OCI-LY7 (cell line): ENCODE results near the gene ABR. TPM values are rescaled to one million over a fixed set of nuclear protein-coding genes. Genes with fewer than 3 reads are reported as not detected.

Experiments
- BruUV-seq: library from RNA; stranded (reverse); fragments of 400-500 nt; replicated peaks from 2 replicates; lab custom pipeline; 2021; lab: Mats Ljungman, UMichigan
- CTCF ChIA-PET: fragments of 300-600 bp; sonication (Branson Sonifier 250); formaldehyde crosslinking; loops from one replicate; lab custom pipeline; 2022; ENCODE audit warnings: antibody characterized with exemption; ENCODE audit not compliant: unreplicated experiment; lab: Charles Lee
- POLR2A ChIA-PET: fragments of 300-600 bp; sonication (Branson Sonifier 250); formaldehyde crosslinking; loops from one replicate; lab custom pipeline; 2022; ENCODE audit warnings: antibody characterized with exemption; lab: Charles Lee
- DNase-seq: peaks from one replicate; pipeline ENCODE4 v3.0.0-alpha.2; 2015; ENCODE audit warnings: low spot score
- H2AFZ ChIP-seq: fragments of 200-600 bp; sonication (generic), shearing (Covaris generic); 2 replicates; pipeline ENCODE4 v1.6.1; 2014; ENCODE audit warnings: mild to moderate bottlenecking, antibody characterized with exemption, low read length, moderate library complexity
- H3K27ac ChIP-seq: fragments of 200-600 bp; sonication (generic); 2 replicates; pipeline ENCODE4 v1.5.1; 2014; ENCODE audit warnings: mixed run types, low read depth, mild to moderate bottlenecking, moderate library complexity, low read length, inconsistent platforms; ENCODE audit not compliant: poor library complexity, severe bottlenecking
- H3K36me3 ChIP-seq: fragments of 200-600 bp; sonication (generic); 2 replicates; pipeline ENCODE4 v1.6.1; 2014; ENCODE audit warnings: mild to moderate bottlenecking, antibody characterized with exemption, low read length, moderate library complexity, mixed read lengths; ENCODE audit not compliant: insufficient read depth
- H3K4me1 ChIP-seq: fragments of 200-600 bp; sonication (generic); 2 replicates; pipeline ENCODE4 v1.5.1; 2014; ENCODE audit warnings: mild to moderate bottlenecking, low read length; ENCODE audit not compliant: insufficient read depth, poor library complexity, severe bottlenecking
- H3K4me2 ChIP-seq: fragments of 200-600 bp; sonication (generic); 2 replicates; pipeline ENCODE4 v1.6.1; 2014; ENCODE audit warnings: mild to moderate bottlenecking, low read length
- H3K4me3 ChIP-seq: fragments of 200-600 bp; sonication (generic); 2 replicates; pipeline ENCODE4 v1.5.1; 2014; ENCODE audit warnings: mild to moderate bottlenecking, low read depth, low read length; ENCODE audit not compliant: poor library complexity, severe bottlenecking
- H3K79me2 ChIP-seq: fragments of 200-600 bp; sonication (generic); 2 replicates; pipeline ENCODE4 v1.6.1; 2016; ENCODE audit warnings: low read depth, mild to moderate bottlenecking, low read length, moderate library complexity, mixed read lengths; ENCODE audit not compliant: insufficient read depth
- H3K9me2 ChIP-seq: fragments of 200-600 bp; sonication (generic); 2 replicates; pipeline ENCODE4 v1.6.1; 2016; ENCODE audit warnings: mild to moderate bottlenecking, low read length, mixed read lengths; ENCODE audit not compliant: insufficient read depth
- H3K9me3 ChIP-seq: fragments of 200-600 bp; sonication (generic); 2 replicates; pipeline ENCODE4 v1.6.1; 2014; ENCODE audit warnings: mild to moderate bottlenecking, mixed run types, low read length, mixed read lengths
- H4K20me1 ChIP-seq: fragments of 200-600 bp; sonication (generic); 2 replicates; pipeline ENCODE4 v1.6.1; 2014; ENCODE audit warnings: mild to moderate bottlenecking, antibody characterized with exemption, low read length, moderate library complexity, mixed read lengths; ENCODE audit not compliant: insufficient read depth
- CTCF ChIP-seq: fragments of 200-600 bp; sonication (generic); conservative IDR thresholded peaks from 2 replicates; pipeline ENCODE4 v1.5.1; 2014; ENCODE audit warnings: mild to moderate bottlenecking, antibody characterized with exemption, low read length, moderate library complexity, mixed read lengths
- EZH2phosphoT487 ChIP-seq: fragments of 200-600 bp; sonication (generic); IDR thresholded peaks from 2 replicates; pipeline ENCODE4 v1.6.1; 2018; ENCODE audit warnings: low read depth, borderline replicate concordance, mild to moderate bottlenecking, mixed run types, antibody characterized with exemption, low read length, moderate library complexity, mixed read lengths
- intact Hi-C: fragments of 100-400 bp; cut with micrococcal nuclease; formaldehyde crosslinking; loops from one replicate; pipeline ENCODE4 v1.10.0; 2022; ENCODE audit not compliant: unreplicated experiment
- total RNA-seq, 2 experiments: library from RNA; depleted of rRNA in 1 of 2; stranded (reverse); fragments of >200 nt in 1 of 2; shearing (Covaris generic) in 1 of 2; gene quantifications; 2 replicates each; pipeline ENCODE4 v1.2.3, GENCODE V29; 2014 to 2022

The ABR gene
- total RNA-seq, 2 experiments from 2014 or later: 164 to 181 TPM

GRCh38 chr17:1168533-1169220 lies 11.1 kb downstream of the ABR start:
- H3K9me3 ChIP-seq: no peaks in the 10 kb centered on the region
- peaks cover 64% of the 10 kb centered on the region for H3K79me2 ChIP-seq
- ChIA-PET CTCF (no interaction called here), POLR2A (interaction anchor here (0.6 kb wide), 2 partner anchors 16 to 671 kb away, joined by 3 to 8 read pairs; no protein-coding TSS in a partner anchor)
- H2AFZ ChIP-seq: no peak overlapping the region
- H3K27ac ChIP-seq: no peak overlapping the region
- no peak for TF ChIP-seq CTCF
- no peak for TF ChIP-seq EZH2phosphoT487
- no peak overlapping the region for H3K4me3 ChIP-seq
- H4K20me1 ChIP-seq: peaks cover 5% of the 10 kb centered on the region; the same call in 1 of the 2 replicates
- no TSS peak for BruUV-seq
- intact Hi-C loops: loop anchor here (5.0 kb wide), 1 partner anchor 46 kb away; no protein-coding TSS in a partner anchor
- no peak for DNase-seq
- no peak overlapping the region for H3K4me2 ChIP-seq
- H3K4me1 ChIP-seq: peaks cover 15% of the 10 kb centered on the region
- peaks cover 13% of the 10 kb centered on the region for H3K36me3 ChIP-seq
- no peaks in the 10 kb centered on the region for H3K9me2 ChIP-seq

GRCh38 chr17:1166276-1166675 lies 13.5 kb downstream of the ABR start:
- peaks cover 15% of the 10 kb centered on the region for H3K4me1 ChIP-seq
- peaks cover 13% of the 10 kb centered on the region for H3K36me3 ChIP-seq
- no peaks in the 10 kb centered on the region for H3K9me3 ChIP-seq
- intact Hi-C loops: loop anchor here (5.0 kb wide), 1 partner anchor 44 kb away; no protein-coding TSS in a partner anchor
- H2AFZ ChIP-seq: no peak overlapping the region
- no TSS peak for BruUV-seq
- no peak for DNase-seq
- TF ChIP-seq EZH2phosphoT487 (no peak), CTCF (no peak)
- peaks cover 5% of the 10 kb centered on the region; the same call in 1 of the 2 replicates for H4K20me1 ChIP-seq
- H3K4me3 ChIP-seq: no peak overlapping the region
- no peak overlapping the region for H3K27ac ChIP-seq
- POLR2A ChIA-PET: interaction anchor here (0.6 to 1.0 kb wide), 2 partner anchors 15 to 354 kb away, joined by 3 to 5 read pairs; no protein-coding TSS in a partner anchor
- no peak overlapping the region for H3K4me2 ChIP-seq
- H3K79me2 ChIP-seq: peaks cover 70% of the 10 kb centered on the region
- H3K9me2 ChIP-seq: no peaks in the 10 kb centered on the region
- CTCF ChIA-PET: no interaction called here

DNA sequence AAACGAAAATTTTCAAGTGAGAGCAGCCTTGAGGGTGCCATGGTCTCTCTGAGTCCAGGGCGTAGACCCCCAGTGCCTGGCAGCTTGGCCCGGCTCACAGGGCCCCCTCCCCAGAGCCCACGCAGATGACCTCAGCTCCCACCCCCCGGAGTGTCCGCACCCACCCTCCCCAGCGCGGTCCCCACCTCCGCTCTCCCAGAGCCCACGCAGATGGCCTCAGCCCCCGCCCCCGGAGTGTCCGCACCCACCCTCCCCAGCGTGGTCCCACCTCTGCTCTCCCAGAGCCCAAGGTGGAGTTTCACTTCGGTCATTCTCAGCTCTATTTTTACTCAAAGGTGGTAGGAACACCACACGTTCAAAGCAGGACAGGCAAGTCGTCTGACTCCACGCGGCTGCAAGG lies 13.9 kb downstream of the ABR start:
- no peak overlapping the region for H2AFZ ChIP-seq
- peaks cover 15% of the 10 kb centered on the region for H3K36me3 ChIP-seq
- no peaks in the 10 kb centered on the region for H3K9me2 ChIP-seq
- H3K27ac ChIP-seq: no peak overlapping the region
- H3K79me2 ChIP-seq: peaks cover 70% of the 10 kb centered on the region
- no peaks in the 10 kb centered on the region for H3K9me3 ChIP-seq
- intact Hi-C loops: loop anchor here (5.0 kb wide), 1 partner anchor 44 kb away; no protein-coding TSS in a partner anchor
- H4K20me1 ChIP-seq: peaks cover 1% of the 10 kb centered on the region; the same call in 1 of the 2 replicates
- ChIA-PET POLR2A (interaction anchor here (0.6 to 1.0 kb wide), 3 partner anchors 16 to 354 kb away, joined by 3 to 5 read pairs (median 3); no protein-coding TSS in a partner anchor), CTCF (no interaction called here)
- H3K4me1 ChIP-seq: peaks cover 15% of the 10 kb centered on the region
- no TSS peak for BruUV-seq
- 0 out of 2 replicates have a peak overlapping the region, but pooled peaks have one; percentile 62 for H3K4me2 ChIP-seq
- no peak for TF ChIP-seq EZH2phosphoT487
- TF ChIP-seq CTCF: no peak
- no peak for DNase-seq
- no peak overlapping the region for H3K4me3 ChIP-seq
